GM19438 (cell line): Measurements from ENCODE around the gene TP53TG3D.
"Not testable (repeated sequence)": the region's sequence is repeated elsewhere in the genome, so short reads cannot be mapped to it uniquely, and the experiment has no call there.

Source experiments
- ATAC-seq: cut with Tn5 transposase; IDR thresholded peaks from one replicate; pipeline ENCODE4 v1.9.1; 2021; ENCODE audit warnings: low read depth; ENCODE audit not compliant: unreplicated experiment

The TP53TG3D gene, protein sequence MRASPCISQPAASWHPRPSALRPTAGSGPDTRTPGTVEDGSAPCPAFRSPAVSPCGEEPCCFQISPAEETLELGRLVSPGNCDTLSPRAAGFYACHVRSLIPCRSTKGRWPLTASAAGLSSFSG

DNA sequence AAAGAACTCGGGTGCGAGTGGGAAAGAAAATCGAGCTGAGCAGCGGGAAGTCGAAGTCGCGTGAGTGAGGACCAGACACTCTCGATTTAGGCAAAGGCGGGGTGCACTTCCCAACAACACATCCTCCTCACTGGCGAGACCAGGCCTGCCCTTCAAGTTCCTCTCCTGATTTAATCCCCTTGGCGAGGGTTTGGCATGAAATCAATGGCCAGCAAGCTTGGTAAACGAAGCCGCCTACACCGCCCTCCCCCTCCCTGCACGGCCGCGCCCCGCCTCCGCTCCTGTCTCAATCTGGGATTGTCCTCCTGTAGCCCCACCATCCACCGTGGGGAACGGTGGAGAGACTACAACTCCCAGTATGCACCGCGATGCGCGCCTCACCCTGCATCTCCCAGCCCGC, at the start of gene TP53TG3D:
TP53TG3D (plus strand) TSS at position 301 of the 400 bp plus-strand sequence; CDS start at position 369, 68 bp downstream.
- ATAC-seq: not testable (repeated sequence)

DNA sequence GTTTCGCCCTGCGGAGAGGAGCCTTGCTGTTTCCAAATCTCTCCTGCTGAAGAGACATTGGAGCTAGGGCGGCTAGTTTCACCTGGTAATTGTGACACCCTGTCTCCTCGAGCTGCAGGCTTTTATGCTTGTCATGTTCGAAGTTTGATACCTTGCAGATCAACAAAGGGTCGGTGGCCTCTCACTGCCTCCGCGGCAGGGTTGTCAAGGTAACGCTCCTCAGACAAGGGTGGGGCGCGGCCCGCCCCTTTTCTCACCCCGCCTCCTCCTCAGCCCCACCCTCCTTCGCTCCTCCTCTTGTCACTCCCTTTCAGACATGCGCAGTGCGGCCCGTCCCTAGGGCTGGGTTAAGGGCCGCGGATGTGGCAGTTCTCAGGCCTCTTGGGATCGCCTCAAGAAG, 421 bp downstream of the TP53TG3D start:
- ATAC-seq: not testable (repeated sequence)

DNA sequence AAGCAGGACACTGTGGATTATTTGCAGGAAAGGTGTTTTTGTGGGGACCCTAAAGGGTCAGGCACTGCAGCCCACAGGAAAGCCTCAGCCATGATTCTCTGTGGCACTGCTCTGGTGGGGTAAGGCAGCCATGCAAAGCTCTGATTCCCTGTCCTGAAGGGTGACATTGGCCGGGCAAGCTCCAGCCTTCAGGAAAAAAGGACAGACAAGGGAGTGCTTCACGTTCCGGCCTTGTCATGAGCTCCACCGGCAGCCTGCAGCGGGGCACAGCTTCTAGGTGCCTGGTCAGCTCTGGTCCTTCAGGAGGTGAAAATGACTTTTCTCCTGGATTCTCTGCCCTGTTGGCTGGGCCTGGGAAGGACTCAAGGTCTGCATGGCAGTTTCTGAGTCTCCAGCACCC, 8.4 kb downstream of the TP53TG3D start:
- not testable (repeated sequence) for ATAC-seq

DNA sequence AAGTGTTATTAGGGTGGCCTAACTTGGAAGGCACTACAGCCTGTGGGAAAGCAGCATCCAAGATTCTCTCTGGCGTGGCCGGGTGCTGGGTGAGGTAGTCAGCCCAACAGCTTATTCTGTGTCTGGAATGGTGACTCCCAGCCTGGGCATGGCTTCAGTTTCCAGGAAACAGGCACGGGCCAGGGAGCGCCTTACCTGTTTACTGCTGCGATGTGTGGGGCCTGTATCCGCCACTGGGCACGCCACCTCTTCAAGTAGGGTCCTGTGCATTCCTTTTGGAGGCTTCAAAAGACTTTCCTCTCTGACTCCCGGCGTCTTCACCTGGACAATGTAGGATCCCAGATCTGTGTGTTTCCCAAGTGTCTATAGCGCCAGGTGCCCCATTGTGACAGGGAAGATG, 10.5 kb downstream of the TP53TG3D start:
- not testable (repeated sequence) for ATAC-seq

DNA sequence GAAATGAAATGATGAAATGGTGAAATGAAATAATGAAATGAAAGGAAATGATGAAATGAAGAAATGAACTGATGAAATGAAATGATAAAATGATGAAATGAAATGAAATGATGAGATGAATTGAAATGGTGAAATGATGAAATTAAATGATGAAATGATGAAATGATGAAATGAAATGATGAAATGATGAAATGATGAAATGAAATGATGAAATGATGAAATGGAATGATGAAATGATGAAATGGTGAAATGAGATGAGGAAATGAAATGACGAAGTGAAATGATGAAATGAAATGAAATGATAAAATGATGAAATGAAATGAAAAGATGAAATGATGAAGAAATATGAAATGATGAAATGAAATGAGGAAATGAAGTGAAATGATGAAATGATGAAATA, 28.8 kb downstream of the TP53TG3D start:
- ATAC-seq: not testable (repeated sequence)

DNA sequence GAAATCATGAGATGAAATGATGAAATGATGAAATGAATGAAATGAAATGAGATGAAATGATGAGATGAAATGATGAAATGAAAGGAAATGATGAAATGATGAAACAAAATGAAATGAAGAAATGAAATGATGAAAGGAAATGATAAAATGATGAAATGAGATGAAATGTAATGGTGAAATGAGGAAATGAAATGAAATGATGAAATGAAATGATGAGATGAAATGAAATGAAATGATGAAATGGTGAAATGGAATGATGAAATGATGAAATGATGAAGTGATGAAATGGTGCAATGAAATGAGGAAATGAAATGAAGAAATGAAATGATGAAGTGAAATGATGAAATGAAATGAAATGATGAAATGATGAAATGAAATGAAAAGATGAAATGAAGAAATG, 29.9 kb downstream of the TP53TG3D start:
- not testable (repeated sequence) for ATAC-seq

DNA sequence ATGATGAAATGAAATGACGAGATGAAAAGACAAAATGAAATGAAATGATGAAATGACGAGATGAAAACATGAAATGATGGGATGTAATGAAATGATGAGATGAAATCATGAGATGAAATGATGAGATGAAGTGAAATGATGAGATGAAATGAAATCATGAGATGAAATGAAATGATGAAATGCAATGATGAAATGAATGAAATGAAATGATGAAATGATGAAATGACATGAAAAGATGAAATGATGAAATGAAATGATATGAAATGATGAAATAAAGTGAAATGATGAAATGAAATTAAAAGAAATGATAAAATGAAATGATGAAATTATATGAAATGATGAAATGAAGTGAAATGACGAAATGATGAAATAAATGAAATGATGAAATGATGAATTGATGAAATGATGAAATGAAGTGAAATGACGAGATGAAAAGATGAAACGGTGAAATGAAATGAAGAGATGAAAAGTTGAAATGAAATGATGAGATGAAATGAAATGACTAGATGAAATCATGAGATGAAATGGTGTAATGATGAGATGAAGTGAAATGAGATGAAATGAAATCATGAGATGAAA, 30.9 kb downstream of the TP53TG3D start:
- not testable (repeated sequence) for ATAC-seq

DNA sequence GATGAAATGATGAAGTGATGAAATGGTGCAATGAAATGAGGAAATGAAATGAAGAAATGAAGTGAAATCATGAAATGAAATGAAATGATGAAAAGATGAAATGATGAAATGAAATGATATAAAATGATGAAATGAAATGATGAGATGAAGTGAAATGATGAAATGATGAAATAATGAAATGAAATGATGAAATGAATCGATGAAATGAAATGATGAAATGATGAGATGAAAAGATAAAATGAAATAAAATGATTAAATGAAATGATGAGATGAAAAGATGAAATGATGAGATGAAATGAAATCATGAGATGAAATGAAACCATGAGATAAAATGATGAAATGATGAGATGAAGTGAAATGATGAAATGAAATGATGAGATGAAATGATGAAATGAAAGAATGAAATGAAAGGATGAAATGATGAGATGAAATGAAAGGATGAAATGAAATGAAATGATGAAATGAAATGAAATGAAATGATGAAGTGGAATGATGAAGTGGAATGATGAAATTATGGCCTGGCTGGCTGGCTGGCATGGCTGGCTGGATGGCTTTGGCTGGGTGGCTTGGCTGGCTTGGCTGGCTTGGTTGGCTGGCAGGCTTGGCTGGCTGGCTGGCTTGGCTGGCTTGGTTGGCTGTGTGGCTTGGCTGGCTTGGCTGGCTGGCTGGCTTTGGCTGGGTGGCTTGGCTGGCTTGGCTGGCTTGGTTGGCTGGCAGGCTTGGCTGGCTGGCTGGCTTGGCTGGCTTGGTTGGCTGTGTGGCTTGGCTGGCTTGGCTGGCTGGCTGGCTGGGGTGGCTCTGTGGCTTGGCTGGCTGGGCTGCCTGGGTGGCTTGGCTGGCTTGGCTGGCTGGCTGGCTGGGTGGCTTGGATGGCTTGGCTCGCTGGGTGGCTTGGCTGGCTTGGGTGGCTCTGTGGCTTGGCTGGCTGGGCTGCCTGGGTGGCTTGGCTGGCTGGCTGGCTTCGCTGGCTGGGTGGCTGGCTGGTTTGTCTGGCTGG, 32.0 kb downstream of the TP53TG3D start:
- ATAC-seq: not testable (repeated sequence)

DNA sequence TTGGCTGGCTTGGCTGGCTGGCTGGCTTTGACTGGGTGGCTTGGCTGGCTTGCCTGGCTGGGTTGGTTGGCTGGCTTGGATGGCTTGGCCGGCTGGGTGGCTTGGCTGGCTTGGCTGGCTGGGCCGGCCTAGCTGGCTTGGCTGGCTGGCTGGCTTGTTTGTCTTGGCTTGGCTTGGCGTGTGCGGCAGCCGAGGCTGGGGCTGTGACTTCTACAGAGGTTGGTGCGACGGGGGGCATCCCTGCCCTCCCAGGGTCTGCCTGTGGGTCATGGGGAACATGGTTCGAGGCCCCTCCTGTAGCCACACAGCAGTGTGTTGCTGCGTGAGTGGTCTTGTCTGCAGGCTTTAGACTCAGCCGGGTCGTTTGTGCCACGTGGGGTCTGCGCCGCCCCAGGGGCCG, 33.1 kb downstream of the TP53TG3D start:
- ATAC-seq: not testable (repeated sequence)

DNA sequence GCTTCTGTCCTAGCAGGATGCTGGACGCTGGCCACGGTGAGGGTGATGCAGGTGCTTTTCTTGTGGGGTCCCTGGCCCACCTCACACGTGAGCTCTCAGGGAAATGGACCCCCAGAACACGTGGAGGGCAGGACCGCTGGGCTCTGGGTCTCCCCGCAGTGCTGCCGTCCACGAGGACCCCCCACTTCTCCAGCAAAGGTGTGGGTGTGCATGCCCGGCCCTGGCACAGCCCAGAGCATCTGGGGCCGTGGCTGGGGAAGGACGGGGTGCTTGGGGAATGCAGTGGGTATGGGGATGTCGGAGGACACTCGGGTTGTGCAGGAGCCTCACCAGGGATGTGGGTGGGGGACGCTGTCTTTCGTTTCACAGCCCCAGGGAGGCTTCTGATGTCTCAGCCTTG, 34.7 kb downstream of the TP53TG3D start:
- not testable (repeated sequence) for ATAC-seq

DNA sequence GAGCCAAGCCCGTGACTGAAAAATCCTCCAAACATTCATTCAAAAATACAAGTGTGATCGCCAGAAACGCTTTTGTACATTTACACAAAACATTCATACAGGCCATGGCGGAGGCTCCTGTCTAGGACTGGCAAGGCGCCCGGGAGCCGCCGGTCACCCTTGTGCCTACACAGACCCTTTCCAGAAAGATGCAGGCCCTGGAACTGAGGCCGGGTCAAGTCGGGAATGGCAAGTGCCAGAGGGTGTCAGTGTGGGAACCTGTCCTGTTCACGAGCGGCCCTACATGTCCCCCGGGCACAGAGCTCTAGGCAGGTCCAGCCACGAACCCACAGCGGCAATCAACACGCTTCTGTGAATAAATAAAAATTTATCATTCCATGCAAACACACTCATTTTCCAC, 36.1 kb downstream of the TP53TG3D start:
- not testable (repeated sequence) for ATAC-seq

DNA sequence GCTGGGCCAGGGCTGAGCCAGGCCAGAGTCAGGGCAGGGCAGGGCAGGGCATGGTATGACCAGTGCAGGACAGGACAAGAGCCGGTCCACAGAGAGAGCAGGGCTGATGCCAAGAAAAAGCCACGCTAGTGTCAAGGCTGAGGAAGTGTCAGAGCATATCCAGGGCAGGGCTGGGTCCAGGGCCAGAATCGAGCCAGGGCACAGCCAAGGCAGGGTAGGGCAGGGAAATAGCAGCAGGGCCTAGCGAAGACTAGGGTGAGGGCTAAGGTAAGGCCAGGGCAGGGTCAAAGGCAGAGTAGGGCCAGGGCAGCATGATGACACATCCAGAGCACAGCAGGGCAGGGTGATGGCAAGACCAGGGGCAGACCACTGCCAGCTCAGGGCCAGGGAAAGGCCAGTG, 49.7 kb downstream of the TP53TG3D start:
- not testable (repeated sequence) for ATAC-seq
